HG02678 (cell line): ENCODE measurements around the gene ATP6V1G2.
A peak's percentile ranks its signal among the peaks of the same experiment; 100 is the strongest.
"Not testable (repeated sequence)": the region's sequence is repeated elsewhere in the genome, so short reads cannot be mapped to it uniquely, and the experiment has no call there.

Experiments used
- ATAC-seq: cut with Tn5 transposase; IDR thresholded peaks from one replicate; pipeline ENCODE4 v1.9.1; 2021; ENCODE audit warnings: mild to moderate bottlenecking, moderate library complexity; ENCODE audit not compliant: unreplicated experiment

Gene ATP6V1G2

DNA sequence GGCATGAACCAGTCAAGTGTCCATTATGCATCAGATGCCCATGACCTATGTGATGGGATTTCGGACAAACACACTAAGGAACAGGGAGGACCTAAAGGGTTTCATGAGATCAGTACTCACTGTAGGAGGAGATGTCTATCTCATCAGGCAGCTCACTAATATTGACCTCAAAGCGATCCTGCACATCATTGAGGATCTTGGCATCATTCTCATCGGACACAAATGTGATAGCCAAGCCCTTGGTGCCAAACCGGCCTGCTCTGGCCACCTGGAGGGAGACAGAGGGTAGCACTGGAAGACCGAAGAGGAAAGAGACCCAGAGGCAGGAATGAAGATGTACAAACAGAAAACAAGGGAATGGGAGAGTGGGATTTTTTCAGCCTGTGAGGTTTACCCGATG, 15.7 kb downstream of the ATP6V1G2 start:
- ATAC-seq, result no peak

DNA sequence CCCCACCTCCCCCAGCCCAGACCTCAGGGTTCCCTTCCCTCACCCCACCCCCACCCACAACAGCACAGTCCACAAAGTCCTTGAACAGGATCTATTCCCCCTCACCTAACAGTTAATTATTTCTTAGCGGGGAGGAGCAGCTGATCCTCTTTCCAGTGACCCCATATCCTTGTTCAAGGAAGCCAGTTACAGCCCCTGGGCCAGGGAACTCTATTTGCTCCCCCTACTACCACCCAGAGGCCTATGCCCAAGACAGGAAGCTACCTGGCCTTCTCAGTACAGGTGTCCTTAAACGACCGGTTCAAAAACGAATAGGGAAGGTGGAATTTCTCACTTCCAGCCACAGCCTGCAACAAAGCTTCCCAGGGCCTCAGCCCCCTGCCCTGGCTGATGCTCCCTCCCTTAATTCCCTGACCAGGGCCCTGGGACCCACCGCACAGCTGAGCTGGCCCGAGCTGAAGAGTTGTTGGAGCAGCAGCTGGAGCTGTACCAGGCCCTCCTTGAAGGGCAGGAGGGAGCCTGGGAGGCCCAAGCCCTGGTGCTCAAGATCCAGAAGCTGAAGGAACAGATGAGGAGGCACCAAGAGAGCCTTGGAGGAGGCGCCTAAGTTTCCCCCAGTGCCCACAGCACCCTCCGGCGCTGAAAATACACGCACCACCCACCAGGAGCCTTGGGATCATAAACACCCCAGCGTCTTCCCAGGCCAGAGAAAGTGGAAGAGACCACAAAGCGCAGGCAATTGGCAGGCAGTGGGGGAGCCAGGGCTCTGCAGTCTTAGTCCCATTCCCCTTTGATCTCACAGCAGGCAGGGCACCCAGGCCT, 16.9 kb downstream of the ATP6V1G2 start:
- no peak for ATAC-seq

DNA sequence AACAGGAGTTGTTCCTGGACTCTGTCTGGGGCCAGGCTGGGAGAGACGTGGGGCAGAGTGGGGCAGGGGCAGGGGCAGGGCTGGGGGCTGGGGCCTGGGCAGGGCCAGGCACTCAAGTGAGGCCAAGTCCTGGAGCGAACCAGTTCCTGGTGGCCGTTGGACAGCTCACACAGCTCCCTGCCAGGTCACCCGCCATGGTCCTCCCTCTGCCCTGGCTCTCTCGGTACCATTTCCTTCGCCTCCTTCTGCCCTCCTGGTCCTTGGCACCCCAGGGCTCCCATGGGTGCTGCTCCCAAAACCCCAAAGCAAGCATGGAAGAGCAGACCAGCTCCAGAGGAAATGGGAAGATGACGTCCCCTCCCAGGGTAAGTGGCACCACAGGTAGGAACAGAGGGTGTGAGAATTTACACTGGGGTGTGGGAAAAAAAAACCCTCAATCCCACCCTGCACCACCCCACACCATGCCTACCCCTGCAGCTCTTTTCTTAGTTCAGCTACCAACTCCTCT, 17.5 kb downstream of the ATP6V1G2 start, which contains the start of gene MCCD1:
MCCD1 (plus strand) TSS at position 142 of the 508 bp plus-strand sequence; CDS start at position 195, 53 bp downstream.
- ATAC-seq, result no peak

DNA sequence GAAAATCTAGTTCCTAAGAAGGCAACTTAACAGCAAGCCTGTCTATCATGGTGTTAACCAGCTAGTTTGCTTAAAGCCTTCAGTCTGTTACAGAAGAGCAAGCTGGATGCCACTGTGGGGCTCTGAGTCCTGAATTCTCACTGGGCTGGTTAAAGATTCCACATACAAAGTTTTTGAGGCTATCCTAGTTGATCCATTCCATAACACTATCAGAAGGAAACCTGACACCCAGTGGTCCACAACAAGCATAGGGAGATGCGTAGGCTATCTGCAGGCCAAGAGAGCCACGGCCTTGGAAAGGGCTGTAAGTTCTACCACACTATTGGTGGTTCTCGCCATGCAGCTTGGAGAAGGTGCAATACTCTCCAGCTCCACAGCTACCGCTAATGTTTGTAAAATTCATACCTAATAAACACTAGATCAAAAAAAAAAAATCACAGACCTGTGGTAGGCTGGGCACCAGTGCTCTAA, 18.1 kb downstream of the ATP6V1G2 start:
- no peak for ATAC-seq

DNA sequence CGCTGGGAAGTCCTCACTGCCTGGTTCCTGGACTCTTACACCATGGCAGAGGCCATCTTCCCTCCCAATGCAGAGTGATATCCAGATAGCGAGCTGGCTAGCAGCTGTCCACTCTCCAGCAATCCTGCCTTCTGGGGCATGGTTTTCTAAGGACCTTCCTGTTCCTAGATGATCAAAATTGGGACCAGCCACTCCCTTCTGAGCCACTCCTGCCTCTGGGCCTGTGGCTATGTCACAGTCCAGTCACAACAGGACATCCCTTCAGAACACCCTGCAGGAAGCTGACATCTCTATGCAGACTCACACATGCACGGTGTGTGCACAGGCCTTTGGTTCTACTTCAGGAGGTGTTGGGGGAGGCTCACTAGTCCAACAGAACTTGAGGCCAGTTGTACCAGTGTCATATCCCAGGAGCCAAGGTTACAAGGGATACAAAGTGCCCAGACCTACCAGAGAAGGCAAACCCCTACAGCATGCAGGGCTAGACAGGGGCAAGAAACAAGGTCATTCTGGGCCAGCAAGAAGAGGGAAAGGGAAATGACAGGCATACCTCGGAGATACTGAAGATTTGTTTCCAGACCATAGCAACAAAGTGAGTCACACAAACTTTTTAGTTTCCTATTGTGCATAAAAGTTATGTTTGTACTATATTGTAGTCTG, 20.3 kb downstream of the ATP6V1G2 start:
- ATAC-seq, result no peak

DNA sequence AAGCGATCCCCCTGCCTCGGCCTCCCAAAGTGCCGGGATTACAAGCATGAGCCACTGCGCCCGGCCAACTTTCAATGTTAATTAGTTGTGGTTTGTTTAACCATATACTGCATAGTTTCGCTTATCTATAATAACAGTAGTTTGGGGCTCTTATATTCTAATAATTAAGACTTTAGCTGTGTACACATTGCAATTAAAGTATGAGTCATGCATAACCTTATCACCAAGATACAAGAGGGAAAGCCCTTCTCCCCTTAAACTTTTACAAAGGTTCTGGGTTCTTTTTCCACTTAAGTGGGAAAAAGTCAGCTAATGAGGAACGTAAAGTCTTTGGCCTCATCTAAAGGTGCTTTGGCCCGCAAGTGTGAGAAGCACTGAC, 20.9 kb downstream of the ATP6V1G2 start:
- ATAC-seq, result no peak

DNA sequence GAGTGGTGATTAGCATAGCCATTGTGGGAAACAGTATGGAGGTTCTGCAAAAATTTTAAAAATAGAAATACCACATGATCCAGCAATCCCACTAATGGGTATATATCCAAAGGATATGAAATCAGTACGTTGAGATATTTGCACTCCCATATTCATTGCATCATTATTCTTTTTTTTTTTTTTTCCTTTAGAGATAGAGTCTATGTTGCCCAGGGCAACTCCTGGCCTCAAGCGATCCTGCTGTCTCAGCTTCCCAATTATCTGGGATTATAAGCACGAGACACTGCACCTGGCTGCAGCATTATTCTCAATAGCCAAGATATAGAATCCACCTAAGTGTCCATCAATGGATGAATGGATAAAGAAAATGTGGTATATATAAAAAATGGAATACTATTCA, 24.6 kb downstream of the ATP6V1G2 start:
- ATAC-seq, result no peak

DNA sequence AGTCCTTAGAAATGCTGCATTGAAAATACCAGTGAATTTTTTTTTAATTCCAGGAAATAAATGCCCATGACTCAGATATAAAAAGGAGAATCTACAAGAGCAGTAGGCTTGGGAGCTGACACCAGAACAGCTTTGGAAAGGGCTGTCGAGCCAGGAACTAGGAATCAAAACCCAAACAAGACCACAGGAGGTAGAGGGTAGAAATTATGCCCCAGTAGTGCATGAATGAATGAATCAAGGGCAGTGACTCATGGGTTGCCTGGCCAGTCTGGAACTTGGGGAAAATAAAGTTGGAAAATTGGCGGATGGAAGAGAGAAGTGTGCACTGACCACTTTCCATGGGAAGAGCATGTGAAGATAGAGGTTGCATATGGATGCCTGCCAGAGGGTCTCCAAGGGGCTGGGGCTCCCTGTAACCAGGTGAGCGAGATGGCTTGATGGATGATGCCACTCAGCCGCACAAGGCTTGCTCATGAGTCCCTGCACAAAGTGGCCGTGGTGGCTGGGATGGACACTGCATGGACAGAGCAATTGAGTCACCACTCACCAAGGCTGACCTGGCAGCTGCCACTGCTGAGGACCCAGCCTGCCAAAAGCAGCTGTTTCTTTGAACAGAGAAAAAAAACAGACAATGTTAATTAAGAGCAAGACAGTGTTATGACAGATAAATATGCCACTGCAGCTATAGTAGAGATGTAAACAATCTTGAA, 32.8 kb downstream of the ATP6V1G2 start:
- no peak for ATAC-seq

DNA sequence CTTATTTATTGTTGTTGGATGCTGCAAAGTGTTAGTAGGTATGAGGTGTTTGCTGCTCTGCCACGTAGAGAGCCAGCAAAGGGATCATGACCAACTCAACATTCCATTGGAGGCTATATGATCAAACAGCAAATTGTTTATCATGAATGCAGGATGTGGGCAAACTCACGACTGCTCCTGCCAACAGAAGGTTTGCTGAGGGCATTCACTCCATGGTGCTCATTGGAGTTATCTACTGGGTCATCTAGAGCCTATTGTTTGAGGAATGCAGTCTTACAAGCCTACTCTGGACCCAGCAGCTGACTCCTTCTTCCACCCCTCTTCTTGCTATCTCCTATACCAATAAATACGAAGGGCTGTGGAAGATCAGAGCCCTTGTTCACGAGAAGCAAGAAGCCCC, 36.4 kb downstream of the ATP6V1G2 start:
- ATAC-seq, result no peak

DNA sequence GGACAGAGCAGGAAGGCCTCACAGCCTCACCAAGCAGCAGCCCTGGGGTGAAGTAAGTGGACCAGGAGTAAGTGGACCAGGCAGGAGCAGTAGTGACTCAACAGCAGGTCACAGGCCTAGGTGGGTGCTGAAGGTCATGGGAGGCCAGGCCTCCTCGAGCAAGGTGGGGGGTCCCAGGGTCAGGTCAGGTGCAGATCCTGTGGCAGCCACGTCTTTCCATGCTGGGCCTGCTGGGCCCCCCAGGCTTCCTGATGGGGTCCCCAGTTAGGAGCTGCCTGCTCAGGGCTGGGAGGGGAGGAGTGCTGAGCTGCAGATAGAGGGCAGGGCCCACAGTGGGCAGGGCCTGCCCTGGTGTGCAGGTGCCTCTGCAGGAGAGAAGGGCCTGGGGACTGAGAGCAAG, 37.4 kb downstream of the ATP6V1G2 start:
- not testable (repeated sequence) for ATAC-seq

DNA sequence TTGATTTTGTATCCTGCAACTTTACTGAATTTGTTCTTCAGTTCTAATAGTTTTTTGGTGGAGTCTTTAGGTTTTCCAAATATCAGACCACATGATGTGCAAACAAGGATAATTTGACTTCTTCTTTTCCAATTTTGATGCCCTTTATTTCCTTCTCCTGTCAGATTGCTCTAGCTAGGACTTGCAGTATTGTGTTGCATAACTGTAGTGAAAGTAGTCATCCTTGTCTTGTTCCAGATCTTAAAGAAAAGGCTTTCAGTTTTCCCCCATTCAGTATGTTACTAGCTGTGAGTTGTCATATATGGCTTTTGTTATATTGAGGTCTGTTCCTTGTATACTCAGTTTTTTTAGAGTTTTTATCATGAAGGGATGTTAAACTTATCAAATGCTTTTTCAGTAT, 43.8 kb downstream of the ATP6V1G2 start:
- no peak for ATAC-seq

DNA sequence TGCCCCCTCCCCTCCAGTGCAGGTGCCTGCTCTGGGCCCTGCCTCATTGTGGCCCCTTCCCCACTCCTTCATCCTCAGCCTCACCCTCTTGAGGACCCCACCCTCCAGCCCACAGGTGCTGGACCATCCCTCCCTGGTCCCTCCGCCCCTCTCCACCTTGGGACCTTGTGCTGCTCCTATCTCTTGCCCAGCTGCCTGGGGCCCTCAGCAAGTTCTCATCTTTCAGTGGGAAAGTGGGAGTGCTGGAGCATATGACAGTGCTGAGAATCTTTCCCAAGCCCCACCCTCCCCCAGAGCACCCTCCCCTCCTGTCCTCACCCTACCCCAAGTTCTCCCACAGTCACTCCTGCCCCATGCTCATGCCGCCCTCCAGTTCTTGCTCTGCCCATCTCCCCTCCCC, 46.8 kb downstream of the ATP6V1G2 start:
- not testable (repeated sequence) for ATAC-seq

DNA sequence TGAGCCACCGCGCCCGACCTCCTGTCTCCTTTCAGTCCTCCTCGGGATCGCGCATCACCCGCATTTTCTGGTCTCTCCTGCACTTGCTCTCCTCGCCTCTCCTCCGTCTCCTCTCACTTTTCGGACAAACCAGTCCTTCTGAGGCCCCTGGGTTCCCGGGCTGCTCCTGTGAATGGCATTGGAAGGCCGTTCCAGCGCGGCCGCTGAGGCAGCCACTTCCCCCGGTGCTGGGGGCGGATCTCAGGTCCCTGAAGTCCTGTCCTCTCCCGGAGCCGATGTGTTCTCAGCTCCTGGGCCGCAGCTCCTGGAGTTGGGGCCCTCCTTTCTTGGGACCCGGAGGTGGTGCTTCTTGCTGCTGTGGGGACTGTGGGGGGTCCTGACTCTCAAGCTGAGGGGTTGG, 47.7 kb downstream of the ATP6V1G2 start:
- ATAC-seq, result no peak

DNA sequence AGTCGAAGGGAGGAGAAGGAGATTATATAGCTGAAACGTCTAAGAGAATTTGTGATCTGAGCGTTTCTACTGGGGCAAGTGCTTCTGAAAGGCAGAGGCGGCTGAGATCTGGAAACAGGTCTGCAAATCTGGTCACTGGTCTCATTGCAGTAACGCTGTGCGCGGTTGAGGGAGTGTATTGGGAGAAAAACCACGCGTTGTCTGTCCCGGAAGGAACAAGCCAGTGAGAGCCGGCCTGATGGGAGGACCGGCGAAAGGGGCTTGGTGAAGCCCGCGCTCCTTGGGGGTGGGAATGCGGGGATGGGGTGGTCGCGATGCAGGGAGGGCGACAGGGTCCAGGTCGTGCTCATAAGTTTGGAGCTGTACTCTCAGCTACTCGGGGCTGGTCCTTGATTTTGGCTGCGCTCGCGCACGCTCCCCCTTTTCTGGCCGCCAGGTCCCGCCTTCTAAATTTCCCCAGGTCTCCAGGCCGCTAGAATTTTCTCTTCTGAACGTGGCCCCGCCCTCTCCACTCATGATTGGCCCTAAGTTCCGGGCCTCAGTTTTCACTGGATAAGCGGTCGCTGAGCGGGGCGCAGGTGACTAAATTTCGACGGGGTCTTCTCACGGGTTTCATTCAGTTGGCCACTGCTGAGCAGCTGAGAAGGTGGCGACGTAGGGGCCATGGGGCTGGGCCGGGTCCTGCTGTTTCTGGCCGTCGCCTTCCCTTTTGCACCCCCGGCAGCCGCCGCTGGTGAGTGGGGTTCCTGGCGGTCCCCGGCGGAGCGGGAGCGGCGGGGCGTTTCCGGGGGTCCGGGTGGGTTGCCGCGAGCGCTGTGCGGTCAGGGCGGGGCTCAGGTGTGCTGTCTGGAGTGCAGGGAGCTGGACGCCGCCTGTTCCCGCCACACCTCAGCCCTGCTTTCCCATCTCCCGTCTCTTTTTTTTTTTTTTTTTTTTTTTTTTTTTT, 48.6 kb downstream of the ATP6V1G2 start, which contains the start of gene MICB:
MICB (plus strand) TSS at position 615 of the 946 bp plus-strand sequence; CDS start at position 664, 49 bp downstream.
- ATAC-seq, result peak; percentile 45

DNA sequence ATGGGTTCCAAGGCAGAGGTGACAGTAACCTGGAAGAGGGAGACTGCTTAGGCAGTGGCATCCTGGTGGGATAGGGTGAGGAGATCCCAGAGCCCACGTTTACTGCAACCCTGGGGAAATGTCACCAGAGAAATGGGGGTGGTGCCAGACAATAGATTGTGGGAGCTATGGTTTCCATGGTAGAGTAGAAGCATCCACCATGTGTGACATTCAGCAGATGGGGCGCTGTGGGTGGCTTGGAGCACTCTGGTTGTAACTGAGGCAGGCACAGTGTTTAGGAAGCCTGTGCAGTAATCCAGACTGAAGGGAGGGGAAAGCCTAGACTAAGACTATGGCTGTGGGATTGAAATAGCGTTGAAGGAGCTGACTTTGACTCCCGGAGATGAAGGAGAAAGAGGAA, 49.6 kb downstream of the ATP6V1G2 start:
- not testable (repeated sequence) for ATAC-seq

DNA sequence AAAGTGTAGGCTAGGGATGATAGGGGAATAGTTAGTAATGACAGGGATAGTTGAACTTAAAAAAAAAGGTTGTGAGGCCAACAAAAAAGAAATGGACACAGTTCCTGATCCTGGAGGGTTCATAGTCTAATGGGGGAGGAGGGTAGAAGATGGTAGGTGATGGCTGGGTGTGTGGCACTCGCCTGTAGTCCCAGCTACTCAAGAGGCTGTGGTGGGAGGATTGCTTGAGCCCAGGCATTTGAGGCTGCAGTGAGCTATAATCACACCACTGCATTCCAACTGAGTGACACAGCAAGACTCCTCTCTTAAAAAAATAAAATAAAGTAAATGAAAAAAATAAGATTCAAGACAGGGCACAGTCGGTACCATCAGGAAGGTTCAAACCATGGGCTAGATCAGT, 50.8 kb downstream of the ATP6V1G2 start:
- ATAC-seq, result no peak
